HG03045 (cell line): ENCODE data around the gene ANKRD34A.

Source experiments
- ATAC-seq: cut with Tn5 transposase; IDR thresholded peaks from one replicate; pipeline ENCODE4 v1.9.1; 2021; ENCODE audit warnings: mild to moderate bottlenecking, moderate library complexity; ENCODE audit not compliant: unreplicated experiment

The ANKRD34A gene

DNA sequence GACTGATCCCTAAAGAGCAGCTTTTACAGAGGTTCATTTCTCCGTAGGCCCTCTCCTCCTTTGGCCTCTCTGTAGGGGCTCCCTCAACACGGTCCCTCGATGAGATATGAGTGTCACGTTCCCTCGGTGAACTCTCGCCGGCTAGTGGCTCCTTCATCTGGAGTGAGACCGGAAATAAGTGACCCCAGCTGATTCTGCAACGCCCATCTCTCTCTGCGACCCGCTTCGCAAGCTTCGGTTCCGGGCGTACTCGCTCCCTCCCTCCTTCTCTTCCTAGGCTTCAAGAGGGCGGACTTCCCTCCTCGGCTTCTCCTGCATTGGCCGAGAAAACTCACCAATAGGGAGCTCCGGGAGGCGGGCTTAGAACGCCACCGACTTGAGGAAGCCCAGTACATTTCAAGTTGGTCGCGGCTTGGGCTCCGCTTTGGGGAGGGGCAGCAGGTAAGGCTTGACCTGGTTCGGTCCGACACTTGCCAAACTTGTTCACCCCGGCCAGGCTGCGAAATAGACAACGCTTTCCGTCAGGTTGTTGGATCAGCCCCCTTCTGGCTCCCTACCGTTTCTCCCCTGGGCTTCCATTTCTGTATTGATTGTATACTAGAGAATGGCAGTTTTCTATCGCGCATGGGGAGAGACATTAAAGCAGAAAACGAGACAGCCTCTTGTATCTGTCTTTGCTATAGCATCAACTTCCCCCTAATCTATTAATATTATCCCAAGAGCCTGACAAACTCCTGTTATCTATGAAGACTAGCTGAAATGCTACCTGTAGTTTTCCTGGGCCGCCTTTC lies at the start of gene ANKRD34A, which contains the start of gene POLR3GL:
Gene ANKRD34A (minus strand): TSS at position 248 of the 791 bp plus-strand sequence. CDS start 2,816 bp downstream, outside the sequence.
Gene POLR3GL (plus strand): TSS at position 363 of the 791 bp plus-strand sequence. CDS start 10,176 bp downstream, outside the sequence.
- peak; percentile 86 for ATAC-seq

GRCh38 chr1:146013559-146013922 lies 49.2 kb upstream of the ANKRD34A start:
- ATAC-seq: no peak

DNA sequence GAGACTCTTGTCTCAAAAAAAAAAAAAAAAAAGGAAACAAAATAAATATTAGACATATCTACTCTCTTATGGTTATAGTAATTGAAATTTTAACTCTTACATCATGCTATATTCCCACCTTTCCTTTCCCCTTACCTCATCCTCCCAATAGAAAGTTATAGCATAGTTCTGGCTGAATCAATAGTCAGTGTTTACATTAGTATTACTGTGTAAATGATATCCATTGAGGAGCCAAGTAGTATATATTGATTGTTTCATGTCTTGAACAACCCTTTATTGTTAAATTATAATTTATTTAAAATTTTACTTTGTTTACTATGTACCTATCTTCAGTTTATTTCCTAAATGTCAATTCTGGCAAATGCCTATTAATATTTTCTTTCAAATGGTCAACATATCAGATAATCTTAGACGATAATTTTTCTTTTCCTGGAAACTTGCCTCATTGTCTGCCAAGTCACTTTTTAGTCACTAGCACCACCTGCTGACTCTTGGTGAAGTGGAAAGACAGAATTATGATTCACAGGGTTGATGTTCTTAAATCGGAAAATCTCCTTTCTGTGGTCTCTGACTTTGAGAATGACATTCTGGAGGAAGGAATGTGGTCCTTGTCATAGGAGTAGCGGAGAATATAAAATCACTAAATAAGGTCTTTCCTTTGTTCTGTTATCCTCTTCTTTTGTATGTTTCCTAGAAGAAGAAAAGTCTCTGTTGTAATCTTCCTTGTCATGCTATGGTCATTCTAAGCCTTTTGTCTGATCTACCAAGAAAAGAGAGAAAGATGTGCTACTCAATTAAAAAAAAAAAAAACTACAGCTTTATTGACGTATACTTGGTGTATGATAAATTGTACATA lies 48.6 kb upstream of the ANKRD34A start:
- ATAC-seq: no peak

GRCh38 chr1:146010126-146010738 lies 45.9 kb upstream of the ANKRD34A start:
- no peak for ATAC-seq

DNA sequence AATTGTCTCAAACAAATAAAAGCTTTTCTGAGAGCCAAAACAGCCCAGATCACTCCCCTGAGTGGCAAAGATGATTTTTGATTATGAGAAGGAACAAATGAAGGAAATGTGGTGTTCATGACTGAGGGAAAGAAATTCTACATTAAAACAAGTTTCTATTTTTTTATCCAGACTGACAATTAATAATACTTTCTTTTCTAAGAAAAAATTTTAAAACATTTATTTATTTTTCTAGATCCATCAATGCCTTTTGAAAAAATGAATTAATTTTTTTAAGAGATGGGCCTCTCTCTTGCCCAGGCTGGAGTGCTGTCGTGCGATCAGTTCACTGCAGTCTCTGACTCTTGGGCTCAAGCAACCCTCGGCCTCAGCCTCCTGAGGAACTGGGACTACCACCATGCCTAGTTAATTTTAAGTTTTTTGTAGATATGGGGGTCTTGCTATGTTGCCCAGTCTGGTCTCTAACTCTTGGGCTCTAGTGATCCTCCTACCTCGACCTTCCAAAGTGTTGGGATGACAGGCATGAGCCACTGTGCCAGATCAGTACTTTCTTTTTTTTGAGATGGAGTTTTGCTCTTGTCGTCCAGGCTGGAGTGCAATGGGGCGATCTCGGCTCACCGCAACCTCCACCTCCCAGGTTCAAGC lies 43.2 kb upstream of the ANKRD34A start:
- no peak for ATAC-seq

GRCh38 chr1:146001709-146002108 lies 37.3 kb upstream of the ANKRD34A start:
- ATAC-seq: no peak

DNA sequence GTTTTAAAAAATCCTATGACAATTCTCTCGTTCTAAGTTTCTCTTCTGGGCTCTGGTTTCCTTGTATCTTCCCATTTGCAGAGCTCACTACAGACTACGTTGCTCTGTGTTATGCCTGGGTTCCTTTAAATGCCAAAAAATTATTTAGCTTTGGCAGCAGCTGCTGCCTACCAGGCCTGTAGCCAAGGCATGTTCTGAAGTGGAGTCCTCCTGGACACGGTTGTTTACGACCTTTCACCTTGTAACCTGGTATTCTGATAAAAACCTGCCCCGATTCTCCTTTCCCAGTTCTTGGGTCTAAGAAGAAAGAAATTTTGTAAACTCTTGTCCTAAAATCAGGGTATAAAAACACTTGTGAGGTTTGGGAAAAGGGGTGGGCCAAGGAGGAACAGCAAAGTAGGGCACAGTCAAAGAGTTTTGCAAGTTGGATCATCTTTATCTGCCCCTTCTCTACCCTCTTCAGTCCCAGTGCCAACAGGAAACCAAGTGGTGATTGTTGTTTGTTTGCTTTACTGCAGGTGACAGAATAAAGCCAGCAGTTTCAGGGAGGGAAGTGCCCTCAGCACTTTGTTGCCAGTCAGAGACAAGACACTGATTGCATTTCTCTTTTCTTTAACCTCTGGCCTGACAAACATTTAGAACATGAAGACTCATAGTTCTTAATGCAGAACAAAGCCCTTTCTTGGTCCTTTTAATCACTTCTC lies 35.1 kb upstream of the ANKRD34A start:
- no peak for ATAC-seq

GRCh38 chr1:145997718-145998023 lies 33.3 kb upstream of the ANKRD34A start:
- ATAC-seq: no peak

- peak; percentile 29 for ATAC-seq
Observed at GRCh38 chr1:145997016-145997717, 32.8 kb upstream of the ANKRD34A start.

DNA sequence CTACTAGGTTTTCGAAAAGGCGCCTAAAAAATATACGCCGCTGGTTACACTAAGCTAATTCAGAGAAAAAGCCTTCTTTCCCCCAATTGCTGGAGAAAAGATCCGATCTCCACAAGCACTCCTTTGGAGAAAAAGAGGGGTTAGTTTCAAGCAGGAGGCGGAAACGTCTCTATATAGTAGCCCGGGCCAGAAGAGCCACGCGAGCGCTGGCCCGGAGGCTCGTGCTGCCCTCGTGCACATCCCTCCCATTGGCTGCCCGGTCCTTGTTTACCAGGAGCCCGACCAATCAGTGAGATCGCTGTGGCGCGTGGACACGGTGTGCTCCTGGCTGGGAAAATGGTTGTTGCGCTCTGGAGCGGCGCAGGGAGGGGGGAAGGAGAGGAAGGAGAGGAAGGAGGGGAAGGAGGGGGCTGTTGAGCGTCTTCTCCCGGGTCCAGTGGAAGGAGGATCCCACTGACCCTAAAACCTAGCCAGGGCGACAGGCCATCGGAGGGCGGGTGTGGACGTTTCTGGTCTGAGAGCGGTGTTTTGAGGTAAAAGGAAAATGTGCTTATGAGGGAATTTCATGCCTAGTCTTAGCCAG lies 32.1 kb upstream of the ANKRD34A start, which contains the start of gene TXNIP:
Gene TXNIP (minus strand): TSS at position 147 of the 583 bp plus-strand sequence. CDS start 313 bp downstream, outside the sequence.
- ATAC-seq: peak; percentile 92

GRCh38 chr1:145995964-145996432 lies 31.6 kb upstream of the ANKRD34A start:
- ATAC-seq: no peak

DNA sequence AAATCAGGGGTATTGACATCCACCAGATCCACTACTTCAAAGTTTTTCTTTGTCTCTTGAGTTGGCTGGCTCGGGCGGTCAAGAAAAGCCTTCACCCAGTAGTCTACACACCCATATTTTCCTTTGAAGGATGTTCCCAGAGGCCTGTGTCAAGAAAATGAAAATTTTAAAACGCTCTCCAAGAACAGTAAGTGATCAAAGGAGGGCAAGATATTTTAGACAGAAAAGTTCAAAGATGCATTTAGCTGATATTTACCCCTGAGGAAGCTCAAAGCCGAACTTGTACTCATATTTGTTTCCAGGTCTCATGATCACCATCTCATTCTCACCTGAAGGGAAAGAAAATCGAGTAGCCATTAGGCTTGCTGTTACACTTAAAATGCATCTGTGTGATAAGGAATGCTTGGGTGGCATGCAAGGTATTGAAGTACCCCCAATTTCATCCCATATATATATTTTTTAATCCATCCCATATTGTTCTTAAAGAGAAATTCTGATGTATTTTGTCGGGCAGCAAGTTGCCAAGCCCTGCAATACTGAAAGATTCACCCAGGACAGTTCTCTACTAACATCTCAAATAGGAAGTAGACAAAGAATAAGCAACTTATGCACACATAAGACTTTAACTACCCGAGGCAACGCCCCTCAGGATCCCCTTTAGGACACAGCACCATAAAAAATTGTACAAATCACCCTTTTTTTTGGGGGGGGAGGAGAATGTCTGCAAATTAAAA lies 30.9 kb upstream of the ANKRD34A start:
- ATAC-seq: no peak

GRCh38 chr1:145994391-145995120 lies 30.2 kb upstream of the ANKRD34A start:
- ATAC-seq: no peak

GRCh38 chr1:145993618-145994390 lies 29.4 kb upstream of the ANKRD34A start:
- no peak for ATAC-seq

DNA sequence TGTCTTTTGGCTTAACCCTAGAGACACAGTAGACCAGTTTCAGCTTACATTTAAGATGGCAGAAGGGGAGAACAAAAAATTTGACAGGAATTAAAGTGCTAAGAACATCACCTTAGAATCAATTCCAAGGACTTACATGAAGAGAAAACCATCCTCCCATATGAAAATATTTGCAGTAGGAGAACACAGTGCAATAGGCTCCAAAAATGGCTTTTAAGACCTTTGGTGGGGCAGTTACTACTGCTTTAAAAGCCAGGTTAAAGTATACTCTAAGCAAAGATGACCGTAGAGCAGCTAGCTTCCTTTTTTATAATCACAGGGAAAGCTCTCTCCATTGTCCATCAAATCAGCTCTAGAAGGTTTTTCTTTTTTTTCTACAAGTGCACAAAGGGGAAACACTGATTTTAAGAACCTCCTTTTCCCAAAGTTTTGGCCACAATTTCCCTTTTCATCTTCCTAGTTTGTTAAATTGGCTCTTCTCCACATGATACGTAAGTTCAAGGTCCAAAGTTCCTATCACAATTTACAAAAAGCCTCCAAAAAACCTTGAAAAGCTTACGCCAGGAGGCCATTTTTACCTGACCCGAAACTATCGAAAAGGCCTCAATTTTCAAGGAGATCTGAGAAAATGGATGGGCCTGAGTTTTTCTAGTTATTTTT lies 28.7 kb upstream of the ANKRD34A start:
- no peak for ATAC-seq

DNA sequence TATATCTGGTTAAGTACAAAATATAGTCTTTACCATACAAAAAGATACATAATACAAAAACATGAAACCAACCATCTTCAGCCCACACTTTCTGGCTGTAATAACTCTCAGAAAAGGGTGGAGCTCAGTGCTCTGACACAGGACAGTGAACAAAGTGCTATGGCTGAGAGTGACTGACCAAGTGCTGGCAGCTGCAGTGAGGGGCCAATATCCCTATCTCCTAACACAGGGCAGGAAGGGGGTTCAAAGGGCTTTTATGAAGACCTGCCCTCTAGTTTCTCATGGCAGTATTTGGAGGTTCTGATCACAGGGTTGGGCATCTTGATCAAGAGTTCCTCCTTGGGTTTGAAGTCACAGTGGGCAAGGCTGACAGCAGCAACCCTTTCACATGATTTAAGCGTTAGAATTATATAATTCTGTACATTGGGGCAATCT lies 28.1 kb upstream of the ANKRD34A start:
- ATAC-seq: no peak
